Measurements from ENCODE around the gene TTYH2.

The TTYH2 gene

DNA sequence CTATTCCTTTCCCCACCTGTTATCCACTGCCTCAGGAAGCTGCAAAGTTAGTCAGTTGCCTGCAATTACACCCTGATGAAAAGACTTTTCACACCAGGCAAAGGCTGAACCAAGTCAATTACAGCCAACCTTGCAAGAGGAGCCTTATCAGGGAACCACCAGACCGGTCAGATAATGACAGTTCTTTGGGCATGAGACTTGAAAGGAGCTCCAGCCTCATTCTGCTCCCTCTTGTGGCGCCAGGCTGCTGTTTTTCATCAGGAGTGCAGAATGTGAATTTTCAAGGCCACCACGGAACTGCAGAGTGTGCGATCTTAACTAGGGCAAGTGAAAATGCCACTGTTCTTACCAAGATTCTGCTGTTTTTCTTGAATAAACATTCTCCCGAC is 83.2 kb downstream of the TTYH2 start:
- peak; percentile 33 for DNase-seq

- no peak for DNase-seq
Measured at GRCh38 chr17:74297941-74298340, 84.6 kb downstream of the TTYH2 start.

GRCh38 chr17:74298778-74299177 is 85.4 kb downstream of the TTYH2 start:
- no peak for DNase-seq

- DNase-seq, result no peak
Measured at GRCh38 chr17:74299226-74300009, 86.0 kb downstream of the TTYH2 start.

- DNase-seq, result no peak
Measured at GRCh38 chr17:74303305-74303704, 89.9 kb downstream of the TTYH2 start.

- DNase-seq, result no peak
Measured at GRCh38 chr17:74304184-74304583, 90.8 kb downstream of the TTYH2 start.

DNA sequence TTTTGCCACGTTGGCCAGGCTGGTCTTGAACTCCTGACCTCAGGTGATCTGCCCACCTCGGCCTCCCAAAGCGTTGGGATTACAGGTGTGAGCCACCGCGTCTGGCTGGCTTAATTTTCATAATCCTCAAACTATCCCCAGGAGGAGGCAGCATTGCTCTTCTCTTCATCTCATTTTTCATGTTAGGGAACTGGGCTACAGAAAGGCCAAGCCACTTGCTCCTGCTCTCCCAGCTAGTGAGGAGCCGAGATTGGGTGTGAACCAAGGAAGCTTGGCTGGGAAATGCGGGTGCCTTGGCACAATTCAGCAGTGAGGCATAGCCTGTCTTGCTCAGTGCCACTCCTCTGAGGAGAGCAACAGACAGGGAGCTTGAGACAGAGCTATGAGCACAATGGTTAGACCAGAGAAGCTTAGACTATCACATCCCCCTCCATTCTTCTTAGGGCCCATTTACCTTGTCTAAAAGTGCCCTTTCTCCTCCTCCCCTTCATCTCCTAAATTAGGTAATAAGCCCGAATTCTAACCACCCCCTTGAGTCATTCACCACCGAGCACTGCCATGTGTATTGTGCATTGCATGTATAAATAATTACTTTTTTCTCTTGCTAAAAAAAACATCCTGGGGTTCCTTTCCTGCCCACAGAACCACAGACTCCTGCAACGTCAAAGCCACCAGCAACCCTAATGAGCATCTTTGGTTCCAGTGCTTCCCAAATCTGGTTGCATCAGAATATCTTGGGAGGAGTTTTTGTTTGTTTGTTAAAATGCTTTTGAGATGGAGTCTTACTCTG is 92.7 kb downstream of the TTYH2 start:
- no peak for DNase-seq

DNA sequence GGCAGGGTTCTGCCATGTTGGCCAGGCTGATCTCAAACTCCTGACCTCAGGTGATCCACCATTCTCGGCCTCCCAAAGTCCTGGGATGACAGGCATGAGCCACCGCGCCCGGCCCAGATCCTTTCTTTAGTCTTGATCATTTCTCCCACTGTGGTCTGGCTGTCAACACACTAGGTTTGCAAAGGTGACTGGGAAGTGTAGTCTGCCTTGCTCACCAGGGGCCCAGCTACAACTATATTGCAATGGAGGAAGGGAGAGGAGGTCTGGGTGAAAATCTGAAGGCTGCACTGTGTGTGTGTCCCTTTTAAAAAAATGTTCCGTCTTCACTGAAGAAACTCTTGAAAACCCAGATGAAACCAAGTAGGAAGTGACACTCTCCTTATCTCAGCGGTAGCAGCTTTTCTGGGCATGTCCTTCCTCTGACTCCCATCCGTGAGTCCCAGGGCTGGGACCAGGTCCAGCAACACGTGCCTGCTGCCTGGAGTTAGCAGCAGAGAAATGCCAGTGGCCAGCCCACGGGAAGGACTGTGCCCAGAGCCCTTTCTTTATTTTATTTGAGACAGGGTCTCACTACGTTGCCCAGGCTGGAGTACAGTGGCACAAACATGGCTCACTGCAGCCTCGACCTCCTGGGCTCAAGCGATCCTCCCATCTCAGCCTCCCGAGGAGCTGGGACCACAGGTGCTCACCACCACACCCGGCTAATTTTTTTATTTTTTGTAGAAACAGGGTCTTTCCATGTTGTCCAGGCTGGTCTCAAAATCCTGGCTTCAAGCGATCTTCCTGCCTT is 94.8 kb downstream of the TTYH2 start:
- no peak for DNase-seq

- DNase-seq, result no peak
Measured at GRCh38 chr17:74309902-74310301, 96.5 kb downstream of the TTYH2 start.
